ENCODE data around the gene LARP6. TPM values are rescaled to one million over a fixed set of nuclear protein-coding genes. Genes with fewer than 3 reads are reported as not detected.
"Not testable (repeated sequence)": the region's sequence is repeated elsewhere in the genome, so short reads cannot be mapped to it uniquely, and the experiment has no call there.

Gene LARP6
- total RNA-seq, 4 donors from 2014 or later = 10.0 to 20.6 (median 13.9) TPM

- H3K9me3 ChIP-seq = no peaks in the 10 kb centered on the region
- TF ChIP-seq CTCF (IDR thresholded peaks at IDR 0.05 in 4 of 5, conservative IDR thresholded peaks at IDR 0.05 in 1 of 5) (no peak), POLR2A (IDR thresholded peaks at IDR 0.05) (no peak)
- no peaks in the 10 kb centered on the region for H3K36me3 ChIP-seq
- no peak overlapping the region for H3K4me3 ChIP-seq
- H3K27ac ChIP-seq = no peak overlapping the region
- intact Hi-C loops (cut with DNase I; ENCODE audit: low total_unique reads) = no loop called here
- H3K27me3 ChIP-seq = no peaks in the 10 kb centered on the region
- ATAC-seq (no peak), DNase-seq (no peak)
- peaks cover 0 to 4% of the 10 kb centered on the region in 2 donors for H3K4me1 ChIP-seq
- in situ Hi-C loops (cut with MboI; ENCODE audit: low sequenced_read_pairs in 4 of 4) = loop anchor here in 2 of 4 donors (5.0 to 10.0 kb wide), 2 partner anchors 133 to 141 kb away; no protein-coding TSS in a partner anchor
Measured at GRCh38 chr15:70815604-70816003, 38.4 kb downstream of the LARP6 start.

GRCh38 chr15:70815011-70815410 is 38.9 kb downstream of the LARP6 start:
- in situ Hi-C loops (cut with MboI; ENCODE audit: low sequenced_read_pairs in 4 of 4) = loop anchor here in 2 of 4 donors (5.0 to 10.0 kb wide), 2 partner anchors 133 to 140 kb away; no protein-coding TSS in a partner anchor
- ATAC-seq = not testable (repeated sequence)

GRCh38 chr15:70812827-70813364 is 41.1 kb downstream of the LARP6 start:
- no peak for DNase-seq
- no peak for ATAC-seq
- Histone ChIP-seq H3K36me3 (no peaks in the 10 kb centered on the region), H3K4me1 (peaks cover 0 to 4% of the 10 kb centered on the region in 2 donors), H3K4me3 (no peak overlapping the region), H3K27me3 (no peaks in the 10 kb centered on the region), H3K27ac (no peak overlapping the region), H3K9me3 (no peaks in the 10 kb centered on the region)
- TF ChIP-seq CTCF (IDR thresholded peaks at IDR 0.05 in 4 of 5, conservative IDR thresholded peaks at IDR 0.05 in 1 of 5) = no peak
- no peak for TF ChIP-seq POLR2A (IDR thresholded peaks at IDR 0.05)
- intact Hi-C loops (cut with DNase I; ENCODE audit: low total_unique reads) (loop anchor here (1.0 to 5.0 kb wide), 3 partner anchors 41 to 134 kb away; no protein-coding TSS in a partner anchor), in situ Hi-C loops (cut with MboI; ENCODE audit: low sequenced_read_pairs in 4 of 4) (loop anchor here in 2 of 4 donors (5.0 to 10.0 kb wide), 2 partner anchors 136 to 138 kb away; no protein-coding TSS in a partner anchor)

More at GRCh38 chr15:70815011-70815410, 38.9 kb downstream of the LARP6 start:
- H3K4me1 ChIP-seq; H3K27ac ChIP-seq; intact Hi-C loops (cut with DNase I; ENCODE audit: low total_unique reads); H3K9me3 ChIP-seq; H3K4me3 ChIP-seq; DNase-seq; H3K36me3 ChIP-seq; H3K27me3 ChIP-seq: not testable (repeated sequence)

GRCh38 chr15:70810916-70811578 is 42.9 kb downstream of the LARP6 start:
- no peaks in the 10 kb centered on the region for H3K36me3 ChIP-seq
- no peak overlapping the region for H3K4me3 ChIP-seq
- ATAC-seq = no peak
- TF ChIP-seq CTCF (IDR thresholded peaks at IDR 0.05 in 4 of 5, conservative IDR thresholded peaks at IDR 0.05 in 1 of 5) (no peak), POLR2A (IDR thresholded peaks at IDR 0.05) (no peak)
- intact Hi-C loops (cut with DNase I; ENCODE audit: low total_unique reads) = loop anchor here (5.0 kb wide), 2 partner anchors 39 to 89 kb away; no protein-coding TSS in a partner anchor
- no peaks in the 10 kb centered on the region for H3K27me3 ChIP-seq
- no peak for DNase-seq
- peaks cover 0 to 14% of the 10 kb centered on the region in 2 donors for H3K4me1 ChIP-seq
- no peaks in the 10 kb centered on the region for H3K9me3 ChIP-seq
- in situ Hi-C loops (cut with MboI; ENCODE audit: low sequenced_read_pairs in 4 of 4) = loop anchor here in 2 of 4 donors (5.0 to 10.0 kb wide), 2 partner anchors 134 to 136 kb away; no protein-coding TSS in a partner anchor
- H3K27ac ChIP-seq = no peak overlapping the region

Data from gastrocnemius medialis (tissue), 4 donors.